ENCODE data around the gene CCNY.
"Not testable (repeated sequence)": the region's sequence is repeated elsewhere in the genome, so short reads cannot be mapped to it uniquely, and the experiment has no call there.

The CCNY gene

GRCh38 chr10:35300063-35300699 is 36.1 kb upstream of the CCNY start:
- TF ChIP-seq CTCF (IDR thresholded peaks at IDR 0.05), result no peak
- Histone ChIP-seq H3K79me2 (no peaks in the 10 kb centered on the region), H3K4me1 (no peaks in the 10 kb centered on the region), H3K9ac (no peak overlapping the region), H3K36me3 (ENCODE audit: control insufficient read depth, insufficient read depth, low read length) (no peaks in the 10 kb centered on the region), H3K4me3 (ENCODE audit: low read depth, low read length) (no peak overlapping the region), H3K27ac (no peak overlapping the region), H2AFZ (no peak overlapping the region), H3K27me3 (ENCODE audit: control insufficient read depth, insufficient read depth, low read length) (no peaks in the 10 kb centered on the region), H3K4me2 (ENCODE audit: low read length) (no peak overlapping the region), H3K9me3 (ENCODE audit: control insufficient read depth, low read length) (no peaks in the 10 kb centered on the region)

- H3K9ac ChIP-seq, result no peak overlapping the region
- no peak overlapping the region for H3K27ac ChIP-seq
- no peak for TF ChIP-seq CTCF (IDR thresholded peaks at IDR 0.05)
- H3K9me3 ChIP-seq (ENCODE audit: control insufficient read depth, low read length), result no peaks in the 10 kb centered on the region
- H3K36me3 ChIP-seq (ENCODE audit: control insufficient read depth, insufficient read depth, low read length), result no peaks in the 10 kb centered on the region
- H3K4me3 ChIP-seq (ENCODE audit: low read depth, low read length), result no peak overlapping the region
- H3K4me1 ChIP-seq, result peaks cover 12% of the 10 kb centered on the region
- no peak overlapping the region for H2AFZ ChIP-seq
- H3K79me2 ChIP-seq, result no peaks in the 10 kb centered on the region
- H3K27me3 ChIP-seq (ENCODE audit: control insufficient read depth, insufficient read depth, low read length), result no peaks in the 10 kb centered on the region
- no peak overlapping the region for H3K4me2 ChIP-seq (ENCODE audit: low read length)
Observed at GRCh38 chr10:35304649-35305048, 31.7 kb upstream of the CCNY start.

GRCh38 chr10:35306852-35307251 is 29.5 kb upstream of the CCNY start:
- Histone ChIP-seq H3K4me1 (peaks cover 12% of the 10 kb centered on the region), H3K36me3 (ENCODE audit: control insufficient read depth, insufficient read depth, low read length) (no peaks in the 10 kb centered on the region), H3K27ac (no peak overlapping the region), H3K9ac (no peak overlapping the region), H3K4me2 (ENCODE audit: low read length) (no peak overlapping the region), H3K27me3 (ENCODE audit: control insufficient read depth, insufficient read depth, low read length) (no peaks in the 10 kb centered on the region), H3K79me2 (no peaks in the 10 kb centered on the region), H2AFZ (peak overlapping the region; percentile 61), H3K9me3 (ENCODE audit: control insufficient read depth, low read length) (no peaks in the 10 kb centered on the region), H3K4me3 (ENCODE audit: low read depth, low read length) (no peak overlapping the region)
- TF ChIP-seq CTCF (IDR thresholded peaks at IDR 0.05), result no peak

- Histone ChIP-seq H3K27ac (no peak overlapping the region), H3K79me2 (no peaks in the 10 kb centered on the region), H3K36me3 (ENCODE audit: control insufficient read depth, insufficient read depth, low read length) (no peaks in the 10 kb centered on the region), H3K9me3 (ENCODE audit: control insufficient read depth, low read length) (no peaks in the 10 kb centered on the region), H3K4me3 (ENCODE audit: low read depth, low read length) (no peak overlapping the region), H2AFZ (peak overlapping the region; percentile 61), H3K4me2 (ENCODE audit: low read length) (no peak overlapping the region), H3K27me3 (ENCODE audit: control insufficient read depth, insufficient read depth, low read length) (no peaks in the 10 kb centered on the region), H3K9ac (no peak overlapping the region), H3K4me1 (peaks cover 12% of the 10 kb centered on the region)
- TF ChIP-seq CTCF (IDR thresholded peaks at IDR 0.05), result no peak
Observed at GRCh38 chr10:35307297-35307696, 29.0 kb upstream of the CCNY start.

GRCh38 chr10:35308809-35309208 is 27.5 kb upstream of the CCNY start:
- no peak overlapping the region for H3K4me3 ChIP-seq (ENCODE audit: low read depth, low read length)
- no peak overlapping the region for H3K4me2 ChIP-seq (ENCODE audit: low read length)
- H3K27ac ChIP-seq, result no peak overlapping the region
- H3K79me2 ChIP-seq, result no peaks in the 10 kb centered on the region
- H3K36me3 ChIP-seq (ENCODE audit: control insufficient read depth, insufficient read depth, low read length), result no peaks in the 10 kb centered on the region
- H2AFZ ChIP-seq, result no peak overlapping the region
- TF ChIP-seq CTCF (IDR thresholded peaks at IDR 0.05), result no peak
- no peak overlapping the region for H3K9ac ChIP-seq
- peaks cover 12% of the 10 kb centered on the region for H3K4me1 ChIP-seq
- no peaks in the 10 kb centered on the region for H3K27me3 ChIP-seq (ENCODE audit: control insufficient read depth, insufficient read depth, low read length)
- no peaks in the 10 kb centered on the region for H3K9me3 ChIP-seq (ENCODE audit: control insufficient read depth, low read length)

- not testable (repeated sequence) for H2AFZ ChIP-seq; H3K9ac ChIP-seq; H3K9me3 ChIP-seq (ENCODE audit: control insufficient read depth, low read length); H3K79me2 ChIP-seq; H3K27me3 ChIP-seq (ENCODE audit: control insufficient read depth, insufficient read depth, low read length); H3K36me3 ChIP-seq (ENCODE audit: control insufficient read depth, insufficient read depth, low read length); H3K4me3 ChIP-seq (ENCODE audit: low read depth, low read length); H3K4me1 ChIP-seq; H3K27ac ChIP-seq; H3K4me2 ChIP-seq (ENCODE audit: low read length)
Observed at GRCh38 chr10:35314142-35314541, 22.2 kb upstream of the CCNY start.

GRCh38 chr10:35315235-35315634 is 21.1 kb upstream of the CCNY start:
- not testable (repeated sequence) for H3K36me3 ChIP-seq (ENCODE audit: control insufficient read depth, insufficient read depth, low read length); H3K4me2 ChIP-seq (ENCODE audit: low read length); H3K79me2 ChIP-seq

More at GRCh38 chr10:35315235-35315634, 21.1 kb upstream of the CCNY start:
- not testable (repeated sequence) for H3K27ac ChIP-seq; H3K4me1 ChIP-seq; H2AFZ ChIP-seq; H3K9ac ChIP-seq; H3K9me3 ChIP-seq (ENCODE audit: control insufficient read depth, low read length); H3K4me3 ChIP-seq (ENCODE audit: low read depth, low read length); H3K27me3 ChIP-seq (ENCODE audit: control insufficient read depth, insufficient read depth, low read length)
